Prostate gland (tissue), 2 donors: ENCODE results near the gene TEAD4. TPM values are rescaled to one million over a fixed set of nuclear protein-coding genes. Genes with fewer than 3 reads are reported as not detected.

Source experiments
- DNase-seq: peaks from one replicate; pipeline ENCODE4 v3.0.0-alpha.2; 2019; ENCODE audit warnings: low spot score
- H3K27ac ChIP-seq, 2 donors: fragments of 200-600 bp; sonication (generic); 2 replicates each; pipeline ENCODE4 v1.5.1; 2017 to 2019
- H3K27me3 ChIP-seq: fragments of 200-600 bp; sonication (generic); replicated peaks from 2 replicates; pipeline ENCODE4 v1.5.1; 2019; ENCODE audit not compliant: insufficient read depth
- H3K36me3 ChIP-seq, 2 donors: fragments of 200-600 bp; sonication (generic); 1 replicate in 1 of 2; 2 replicates in 1 of 2; pipeline versions ENCODE4 v1.5.1 to v1.8.1; 2017 to 2019
- H3K4me1 ChIP-seq: fragments of 200-600 bp; sonication (generic); replicated peaks from 2 replicates; pipeline ENCODE4 v1.5.1; 2019
- H3K4me3 ChIP-seq, 2 donors: fragments of 200-600 bp; sonication (generic); 2 replicates each; pipeline ENCODE4 v1.5.1; 2017 to 2019
- H3K9me3 ChIP-seq: fragments of 200-600 bp; sonication (generic); 2 replicates; pipeline ENCODE4 v1.5.1; 2017
- POLR2A ChIP-seq: fragments of 450-650 bp; IDR thresholded peaks from one replicate; pipeline ENCODE4 v1.6.1; 2016; ENCODE audit warnings: antibody characterized with exemption, mild to moderate bottlenecking
- POLR2AphosphoS5 ChIP-seq: sonication (generic); formaldehyde crosslinking; IDR thresholded peaks from one replicate; pipeline ENCODE4 v1.6.1; 2017; ENCODE audit warnings: antibody characterized with exemption
- WGBS: methylation state at CpG from one replicate; pipeline ENCODE4 v1.1.5; 2018; 5-methylcytosine and 5-hydroxymethylcytosine counted together
- intact Hi-C: fragments of 100-400 bp; cut with DNase I; formaldehyde crosslinking; loops from one replicate; pipeline ENCODE4 v1.14.2; 2022
- total RNA-seq, 2 donors: library from RNA; depleted of rRNA; stranded (reverse); fragments of >200 nt; gene quantifications; one replicate each; pipeline ENCODE4 v1.1.0, GENCODE V29; 2016
- TF ChIP-seq, protein P1 (sequence below), 4 experiments: fragments of 200-600 bp in 2 of 4; fragments of 450-650 bp in 2 of 4; sonication (generic) in 2 of 4; IDR thresholded peaks; 1 replicate in 3 of 4; 2 replicates in 1 of 4; pipeline ENCODE4 v1.5.1; 2016 to 2019; ENCODE audit warnings: antibody characterized with exemption in 4 of 4, mild to moderate bottlenecking in 2 of 4, moderate library complexity in 2 of 4

TEAD4 gene
- total RNA-seq, 2 donors from 2014 or later = 9.9 to 20.9 TPM

GRCh38 chr12:3081091-3081490, 121.9 kb downstream of the TEAD4 start:
- Histone ChIP-seq H3K4me3 (no peak overlapping the region), H3K4me1 (no peaks in the 10 kb centered on the region), H3K27ac (no peak overlapping the region), H3K36me3 (no peaks in the 10 kb centered on the region), H3K9me3 (no peaks in the 10 kb centered on the region), H3K27me3 (no peaks in the 10 kb centered on the region)
- no peak for TF ChIP-seq POLR2AphosphoS5
- TF ChIP-seq, protein P1, sequence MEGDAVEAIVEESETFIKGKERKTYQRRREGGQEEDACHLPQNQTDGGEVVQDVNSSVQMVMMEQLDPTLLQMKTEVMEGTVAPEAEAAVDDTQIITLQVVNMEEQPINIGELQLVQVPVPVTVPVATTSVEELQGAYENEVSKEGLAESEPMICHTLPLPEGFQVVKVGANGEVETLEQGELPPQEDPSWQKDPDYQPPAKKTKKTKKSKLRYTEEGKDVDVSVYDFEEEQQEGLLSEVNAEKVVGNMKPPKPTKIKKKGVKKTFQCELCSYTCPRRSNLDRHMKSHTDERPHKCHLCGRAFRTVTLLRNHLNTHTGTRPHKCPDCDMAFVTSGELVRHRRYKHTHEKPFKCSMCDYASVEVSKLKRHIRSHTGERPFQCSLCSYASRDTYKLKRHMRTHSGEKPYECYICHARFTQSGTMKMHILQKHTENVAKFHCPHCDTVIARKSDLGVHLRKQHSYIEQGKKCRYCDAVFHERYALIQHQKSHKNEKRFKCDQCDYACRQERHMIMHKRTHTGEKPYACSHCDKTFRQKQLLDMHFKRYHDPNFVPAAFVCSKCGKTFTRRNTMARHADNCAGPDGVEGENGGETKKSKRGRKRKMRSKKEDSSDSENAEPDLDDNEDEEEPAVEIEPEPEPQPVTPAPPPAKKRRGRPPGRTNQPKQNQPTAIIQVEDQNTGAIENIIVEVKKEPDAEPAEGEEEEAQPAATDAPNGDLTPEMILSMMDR (IDR thresholded peaks at IDR 0.05) = no peak
- TF ChIP-seq POLR2A = no peak
- DNase-seq = no peak
- intact Hi-C loops = no loop called here
- 70% methylated on average over 9 of the region's 9 CpGs for WGBS

GRCh38 chr12:3081886-3082285, 122.7 kb downstream of the TEAD4 start:
- DNase-seq = no peak
- no peak overlapping the region for H3K4me3 ChIP-seq
- intact Hi-C loops = no loop called here
- H3K9me3 ChIP-seq = no peaks in the 10 kb centered on the region
- TF ChIP-seq POLR2AphosphoS5 = no peak
- TF ChIP-seq, protein P1 (IDR thresholded peaks at IDR 0.05) = no peak
- no peak overlapping the region for H3K27ac ChIP-seq
- no peaks in the 10 kb centered on the region for H3K27me3 ChIP-seq
- no peaks in the 10 kb centered on the region for H3K4me1 ChIP-seq
- WGBS = 64% methylated on average over 7 of the region's 7 CpGs
- no peaks in the 10 kb centered on the region for H3K36me3 ChIP-seq

DNA sequence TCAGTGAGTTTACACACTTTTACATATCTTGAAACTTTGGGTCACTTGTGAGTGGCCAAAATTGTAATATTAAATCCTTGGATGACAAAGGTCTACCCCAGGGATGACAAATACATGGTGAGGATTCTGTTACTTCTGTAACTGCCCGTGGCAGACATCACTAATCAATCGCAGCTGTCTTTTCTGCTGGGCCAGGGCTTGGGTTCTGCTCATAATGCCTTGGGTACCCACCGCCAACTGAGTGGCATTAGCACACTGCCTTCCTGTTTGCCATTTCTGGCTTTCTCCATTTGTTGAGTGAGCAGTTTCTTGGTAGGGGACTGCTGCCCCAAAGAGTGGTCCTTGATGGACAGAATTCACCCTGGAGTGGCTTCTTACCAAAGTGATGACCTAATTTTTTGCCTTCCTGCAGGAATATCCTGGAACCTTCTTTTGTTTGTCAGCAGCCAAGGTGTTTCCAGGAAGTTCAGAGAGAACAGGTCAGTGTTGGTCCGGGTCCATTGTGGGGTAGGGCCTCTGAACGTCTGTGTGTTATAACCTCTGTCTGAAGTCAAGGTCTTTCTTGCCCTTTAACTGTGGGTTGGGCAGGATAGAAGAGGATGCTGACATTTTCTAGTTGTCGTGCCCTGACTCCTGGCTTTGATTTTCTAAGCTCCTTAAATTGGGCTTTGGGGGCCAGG, 124.2 kb downstream of the TEAD4 start:
- no peaks in the 10 kb centered on the region for H3K4me1 ChIP-seq

GRCh38 chr12:3083921-3084347, 124.7 kb downstream of the TEAD4 start:
- 83% methylated on average over 5 of the region's 5 CpGs for WGBS
- no peak overlapping the region for H3K27ac ChIP-seq
- no peak for DNase-seq
- intact Hi-C loops = no loop called here
- no peaks in the 10 kb centered on the region for H3K4me1 ChIP-seq
- H3K36me3 ChIP-seq = no peaks in the 10 kb centered on the region
- H3K27me3 ChIP-seq = no peaks in the 10 kb centered on the region
- no peaks in the 10 kb centered on the region for H3K9me3 ChIP-seq
- H3K4me3 ChIP-seq = no peak overlapping the region
- TF ChIP-seq POLR2AphosphoS5 = no peak
- TF ChIP-seq POLR2A = no peak
- TF ChIP-seq, protein P1 (IDR thresholded peaks at IDR 0.05) = no peak

More for the DNA sequence above, 124.2 kb downstream of the TEAD4 start:
- no peaks in the 10 kb centered on the region for H3K27me3 ChIP-seq
- no peak overlapping the region for H3K27ac ChIP-seq
- WGBS = 69% methylated on average over 6 of the region's 6 CpGs
- H3K4me3 ChIP-seq = no peak overlapping the region
- H3K36me3 ChIP-seq = no peaks in the 10 kb centered on the region
- no peaks in the 10 kb centered on the region for H3K9me3 ChIP-seq
- TF ChIP-seq POLR2AphosphoS5 (no peak), POLR2A (no peak)
- TF ChIP-seq, protein P1 (IDR thresholded peaks at IDR 0.05) = no peak
- intact Hi-C loops = no loop called here
- no peak for DNase-seq

DNA sequence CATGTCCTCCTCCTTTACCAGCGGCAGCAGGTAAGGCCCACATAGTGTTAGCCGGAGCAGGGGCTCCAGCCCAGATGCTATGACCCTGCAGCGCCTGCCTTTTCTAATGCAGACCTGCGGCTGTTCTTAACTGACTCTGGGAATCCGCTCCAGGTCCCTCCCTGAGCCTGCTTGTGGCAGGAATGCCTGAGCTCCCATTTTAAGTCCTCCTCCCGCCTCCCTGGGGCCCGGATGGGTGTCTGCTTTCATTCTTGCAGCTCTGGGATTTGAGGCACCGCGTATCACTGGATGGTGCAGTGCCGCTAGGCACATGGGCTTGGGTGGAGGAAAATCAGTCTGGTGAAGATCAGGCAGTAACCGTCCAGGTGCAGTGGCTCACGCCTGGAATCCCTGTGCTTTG, 125.5 kb downstream of the TEAD4 start:
- no peaks in the 10 kb centered on the region for H3K36me3 ChIP-seq
- WGBS = 92% methylated on average over 12 of the region's 12 CpGs
- no peaks in the 10 kb centered on the region for H3K9me3 ChIP-seq
- H3K27ac ChIP-seq = no peak overlapping the region
- no peaks in the 10 kb centered on the region for H3K4me1 ChIP-seq
- H3K27me3 ChIP-seq = no peaks in the 10 kb centered on the region
- intact Hi-C loops = no loop called here
- no peak for DNase-seq
- H3K4me3 ChIP-seq = no peak overlapping the region
- TF ChIP-seq POLR2AphosphoS5 (no peak), POLR2A (no peak)
- TF ChIP-seq, protein P1 (IDR thresholded peaks at IDR 0.05) = no peak
